Measurements from ENCODE around the gene ATG9B.
A peak's percentile ranks its signal among the peaks of the same experiment; 100 is the strongest.

- TF ChIP-seq CTCF (tag by site-specific recombination; IDR thresholded peaks at IDR 0.05) = peak; percentile 97
- peak; percentile 84; the same call in 1 of the 2 replicates for TF ChIP-seq KLF7 (tag by site-specific recombination; IDR thresholded peaks at IDR 0.05; ENCODE audit: borderline replicate concordance)
- no peak for TF ChIP-seq ZNF518A (tag by site-specific recombination; conservative IDR thresholded peaks at IDR 0.05; ENCODE audit: low read depth)
- no peak for TF ChIP-seq ZNF146 (tag by site-specific recombination; IDR thresholded peaks at IDR 0.05)
Measured at GRCh38 chr7:151028131-151028947, 4.0 kb upstream of the ATG9B start, which contains the start of gene ABCB8.

Measured in HEK293 (cell line).